Peyer's patch (tissue), 4 donors: ENCODE data around the gene PPP1R8. TPM values are rescaled to one million over a fixed set of nuclear protein-coding genes. Genes with fewer than 3 reads are reported as not detected.

Experiments
- DNase-seq, 3 donors: peaks; one replicate each; pipeline ENCODE4 v3.0.0-alpha.2; 2017 to 2019
- H3K27ac ChIP-seq, 4 donors: fragments of 200-600 bp; sonication (generic); one replicate each; pipeline ENCODE4 v1.5.1; 2016 to 2019
- H3K27me3 ChIP-seq, 2 donors: fragments of 200-600 bp; sonication (generic); one replicate each; pipeline ENCODE4 v1.5.1; 2019
- H3K36me3 ChIP-seq, 3 donors: fragments of 200-600 bp; sonication (generic); one replicate each; pipeline ENCODE4 v1.5.1; 2016 to 2019
- H3K4me1 ChIP-seq, 4 donors: fragments of 200-600 bp; sonication (generic); one replicate each; pipeline ENCODE4 v1.5.1; 2016 to 2019
- H3K4me3 ChIP-seq, 4 donors: fragments of 200-600 bp; sonication (generic); 1 replicate in 3 of 4; 2 replicates in 1 of 4; pipeline ENCODE4 v1.5.1; 2016 to 2019; ENCODE audit warnings: mild to moderate bottlenecking in 1 of 4
- H3K9me3 ChIP-seq, 4 donors: fragments of 200-600 bp; sonication (generic); one replicate each; pipeline ENCODE4 v1.5.1; 2016 to 2019; ENCODE audit warnings: mild to moderate bottlenecking in 1 of 4
- CTCF ChIP-seq, 6 experiments: fragments of 450-650 bp in 4 of 6; fragments of 200-600 bp in 2 of 6; sonication (generic) in 1 of 6; IDR thresholded peaks; one replicate each; pipeline ENCODE4 v1.5.1; 2017 to 2019; ENCODE audit warnings: antibody characterized with exemption in 6 of 6, mild to moderate bottlenecking in 3 of 6, moderate library complexity in 1 of 6
- POLR2A ChIP-seq, 2 donors: fragments of 450-650 bp; IDR thresholded peaks; one replicate each; pipeline ENCODE4 v1.5.1; 2017; ENCODE audit warnings: antibody characterized with exemption in 2 of 2, mild to moderate bottlenecking in 2 of 2, moderate library complexity in 2 of 2
- total RNA-seq, 4 donors: library from RNA; depleted of rRNA; stranded (reverse); fragments of >200 nt; gene quantifications; one replicate each; pipeline ENCODE4 v1.1.0, GENCODE V29; 2016

PPP1R8 gene
- total RNA-seq, 4 donors from 2014 or later = 19.1 to 82.5 (median 27.0) TPM

GRCh38 chr1:27809883-27810282 lies 20.7 kb upstream of the PPP1R8 start:
- H3K4me3 ChIP-seq = no peak overlapping the region
- no peaks in the 10 kb centered on the region for H3K9me3 ChIP-seq
- peaks cover 0 to 54% (median 0%) of the 10 kb centered on the region in 3 donors for H3K36me3 ChIP-seq
- DNase-seq = no peak
- H3K27me3 ChIP-seq = no peaks in the 10 kb centered on the region
- TF ChIP-seq CTCF (IDR thresholded peaks at IDR 0.05) = no peak
- TF ChIP-seq POLR2A (IDR thresholded peaks at IDR 0.05) = no peak
- no peaks in the 10 kb centered on the region for H3K4me1 ChIP-seq
- no peak overlapping the region for H3K27ac ChIP-seq

GRCh38 chr1:27811741-27812500 lies 18.7 kb upstream of the PPP1R8 start:
- no peak overlapping the region for H3K27ac ChIP-seq
- H3K4me3 ChIP-seq = no peak overlapping the region
- H3K36me3 ChIP-seq = peaks cover 0 to 46% (median 0%) of the 10 kb centered on the region in 3 donors
- TF ChIP-seq POLR2A (IDR thresholded peaks at IDR 0.05) (no peak), CTCF (IDR thresholded peaks at IDR 0.05) (no peak)
- peaks cover 0 to 6% (median 0%) of the 10 kb centered on the region in 4 donors for H3K4me1 ChIP-seq
- no peaks in the 10 kb centered on the region for H3K27me3 ChIP-seq
- DNase-seq = no peak
- H3K9me3 ChIP-seq = no peaks in the 10 kb centered on the region

DNA sequence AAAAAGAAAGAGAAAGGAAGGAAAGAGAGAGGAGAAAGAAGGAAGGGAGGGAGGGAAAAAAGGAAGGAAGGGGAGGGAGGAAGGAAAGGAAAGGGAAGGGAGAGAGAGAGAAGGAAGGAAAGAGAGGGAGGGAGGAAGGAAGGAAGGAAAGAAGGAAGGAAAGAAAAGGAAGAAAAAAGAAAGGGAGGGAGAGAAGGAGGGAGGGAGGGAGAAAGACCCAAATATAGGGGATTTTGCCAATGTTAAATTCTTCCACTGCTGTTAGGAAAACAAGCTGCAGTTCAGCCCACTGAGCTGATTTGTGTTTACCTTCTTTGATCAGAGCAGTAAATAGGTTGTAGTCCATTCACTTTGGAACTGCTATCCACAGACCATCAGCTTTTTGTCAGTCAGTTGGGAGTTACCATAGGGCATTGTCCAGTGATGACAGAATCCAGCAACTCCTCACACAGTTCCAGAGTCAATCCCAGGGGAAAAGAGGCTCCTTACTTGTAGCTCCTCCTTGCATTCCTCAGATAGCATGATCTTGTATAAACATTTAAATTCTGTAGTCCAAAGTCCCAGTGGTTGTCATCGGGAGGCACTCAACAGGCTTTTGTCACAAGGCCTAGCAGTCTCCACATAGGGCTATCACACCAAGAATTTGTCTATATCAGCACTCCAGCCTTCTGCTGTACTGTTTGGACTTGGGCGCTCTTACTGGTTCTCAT lies 13.5 kb upstream of the PPP1R8 start:
- peak overlapping the region in 2 of 4 donors; percentile 58 to 62 for H3K27ac ChIP-seq
- H3K27me3 ChIP-seq = no peaks in the 10 kb centered on the region
- TF ChIP-seq CTCF (IDR thresholded peaks at IDR 0.05) = no peak
- no peak for TF ChIP-seq POLR2A (IDR thresholded peaks at IDR 0.05)
- H3K4me1 ChIP-seq = peaks cover 0 to 8% (median 2%) of the 10 kb centered on the region in 4 donors
- peaks cover 0 to 74% (median 0%) of the 10 kb centered on the region in 3 donors for H3K36me3 ChIP-seq
- H3K4me3 ChIP-seq = no peak overlapping the region
- no peak for DNase-seq
- H3K9me3 ChIP-seq = no peaks in the 10 kb centered on the region

- H3K27me3 ChIP-seq = no peaks in the 10 kb centered on the region
- H3K4me3 ChIP-seq = no peak overlapping the region
- peaks cover 0 to 42% (median 0%) of the 10 kb centered on the region in 3 donors for H3K36me3 ChIP-seq
- TF ChIP-seq CTCF (IDR thresholded peaks at IDR 0.05) = no peak
- TF ChIP-seq POLR2A (IDR thresholded peaks at IDR 0.05) = no peak
- DNase-seq = no peak
- peaks cover 0 to 3% (median 1%) of the 10 kb centered on the region in 4 donors for H3K4me1 ChIP-seq
- H3K9me3 ChIP-seq = no peaks in the 10 kb centered on the region
- no peak overlapping the region for H3K27ac ChIP-seq
Measured at GRCh38 chr1:27821761-27822315, 8.7 kb upstream of the PPP1R8 start.

DNA sequence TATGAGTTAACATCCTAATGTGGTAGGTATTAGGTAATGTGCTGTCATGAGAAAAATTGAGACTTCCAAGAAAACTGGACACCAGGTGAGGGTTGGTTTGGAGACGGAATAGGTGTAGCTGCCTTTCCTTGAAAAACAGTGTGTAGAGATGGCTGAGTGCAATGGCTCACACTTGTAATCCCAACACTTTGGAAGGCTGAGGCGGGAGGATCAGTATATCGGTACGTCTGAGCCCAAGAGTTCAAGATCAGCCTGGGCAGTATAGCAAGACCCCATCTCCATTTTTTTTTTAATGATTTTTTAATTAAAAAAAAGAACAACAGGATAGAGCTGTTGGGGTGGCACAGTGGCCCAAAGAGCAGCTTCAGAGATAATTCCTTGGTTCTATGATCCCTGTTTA lies 6.8 kb upstream of the PPP1R8 start:
- no peak for TF ChIP-seq CTCF (IDR thresholded peaks at IDR 0.05)
- TF ChIP-seq POLR2A (IDR thresholded peaks at IDR 0.05) = no peak
- no peak for DNase-seq
- Histone ChIP-seq H3K36me3 (peaks cover 0 to 31% (median 0%) of the 10 kb centered on the region in 3 donors), H3K27me3 (no peaks in the 10 kb centered on the region), H3K9me3 (no peaks in the 10 kb centered on the region), H3K4me3 (no peak overlapping the region), H3K27ac (no peak overlapping the region), H3K4me1 (no peaks in the 10 kb centered on the region)
